C1 segment of cervical spinal cord (tissue), 14 donors: Measurements from ENCODE around the gene OXCT1.
"Not testable (repeated sequence)": the region's sequence is repeated elsewhere in the genome, so short reads cannot be mapped to it uniquely, and the experiment has no call there.

Experiments used
- DNase-seq, 14 donors: peaks; one replicate each; lab custom pipeline; 2025; lab: John Stamatoyannopoulos, UW

Gene OXCT1

GRCh38 chr5:41776435-41776834 is 93.8 kb downstream of the OXCT1 start:
- DNase-seq: no peak

- DNase-seq: no peak
Measured at GRCh38 chr5:41773799-41774198, 96.4 kb downstream of the OXCT1 start.

- DNase-seq: no peak
Measured at GRCh38 chr5:41772785-41773442, 97.3 kb downstream of the OXCT1 start.

GRCh38 chr5:41772056-41772455 is 98.2 kb downstream of the OXCT1 start:
- DNase-seq: no peak

GRCh38 chr5:41770799-41771198 is 99.4 kb downstream of the OXCT1 start:
- no peak for DNase-seq

- DNase-seq: no peak
Measured at GRCh38 chr5:41768692-41769091, 101.5 kb downstream of the OXCT1 start.

GRCh38 chr5:41764650-41765049 is 105.6 kb downstream of the OXCT1 start:
- DNase-seq: no peak

- no peak for DNase-seq
Measured at GRCh38 chr5:41763574-41763973, 106.7 kb downstream of the OXCT1 start.

GRCh38 chr5:41763081-41763480 is 107.1 kb downstream of the OXCT1 start:
- DNase-seq: no peak

- DNase-seq: no peak
Measured at GRCh38 chr5:41762426-41762825, 107.8 kb downstream of the OXCT1 start.

GRCh38 chr5:41761663-41762062 is 108.6 kb downstream of the OXCT1 start:
- DNase-seq: no peak

- DNase-seq: no peak
Measured at GRCh38 chr5:41755705-41756104, 114.5 kb downstream of the OXCT1 start.

- DNase-seq: no peak
Measured at GRCh38 chr5:41754857-41755256, 115.4 kb downstream of the OXCT1 start.

- DNase-seq: no peak
Measured at GRCh38 chr5:41751867-41752266, 118.4 kb downstream of the OXCT1 start.

GRCh38 chr5:41748631-41749030 is 121.6 kb downstream of the OXCT1 start:
- DNase-seq: no peak

GRCh38 chr5:41747708-41748107 is 122.5 kb downstream of the OXCT1 start:
- no peak for DNase-seq

GRCh38 chr5:41747301-41747700 is 122.9 kb downstream of the OXCT1 start:
- DNase-seq: no peak

- DNase-seq: not testable (repeated sequence)
Measured at GRCh38 chr5:41742608-41743007, 127.6 kb downstream of the OXCT1 start.

GRCh38 chr5:41738710-41739354 is 131.4 kb downstream of the OXCT1 start:
- DNase-seq: no peak

- DNase-seq: no peak
Measured at GRCh38 chr5:41736641-41737040, 133.6 kb downstream of the OXCT1 start.

GRCh38 chr5:41735213-41735612 is 135.0 kb downstream of the OXCT1 start:
- no peak for DNase-seq

- DNase-seq: not testable (repeated sequence)
Measured at GRCh38 chr5:41729381-41729780, 140.8 kb downstream of the OXCT1 start.

- DNase-seq: no peak
Measured at GRCh38 chr5:41728281-41728680, 141.9 kb downstream of the OXCT1 start.
